Measurements from ENCODE around the gene GREM1.

- TF ChIP-seq CTCF (IDR thresholded peaks at IDR 0.05 in 2 of 3, conservative IDR thresholded peaks at IDR 0.05 in 1 of 3; ENCODE audit: borderline replicate concordance in 1 of 3, insufficient read depth in 1 of 3, low read depth in 2 of 3, low read length in 2 of 3): no peak
- no peak for TF ChIP-seq ATF3 (IDR thresholded peaks at IDR 0.05)
- TF ChIP-seq RAD21 (IDR thresholded peaks at IDR 0.05; ENCODE audit: low read depth): no peak
- no peak for TF ChIP-seq FOSL1 (IDR thresholded peaks at IDR 0.05; ENCODE audit: low read depth)
- no peak for TF ChIP-seq ELF1 (IDR thresholded peaks at IDR 0.05; ENCODE audit: borderline replicate concordance, low read depth)
Observed at GRCh38 chr15:32677238-32677750, 40.5 kb upstream of the GREM1 start.

All from HCT116 (cell line).